Progenitor cell of endocrine pancreas (in vitro differentiated cells): Measurements from ENCODE around the gene USP25. TPM values are rescaled to one million over a fixed set of nuclear protein-coding genes. Genes with fewer than 3 reads are reported as not detected.

ENCODE experiments used
- DNase-seq: peaks from one replicate; pipeline ENCODE4 v3.0.0; 2021; ENCODE audit warnings: low spot score; ENCODE audit not compliant: unreplicated experiment
- H3K27ac Mint-ChIP-seq: 2 replicates; pipeline ENCODE4 v1.8.0; 2021; ENCODE audit warnings: mild to moderate bottlenecking, moderate library complexity, mixed read lengths
- H3K27me3 Mint-ChIP-seq: 2 replicates; pipeline ENCODE4 v1.8.0; 2021; ENCODE audit warnings: mixed read lengths
- H3K36me3 Mint-ChIP-seq: 2 replicates; pipeline ENCODE4 v1.8.0; 2022; ENCODE audit warnings: mixed read lengths; ENCODE audit not compliant: insufficient read depth
- H3K4me1 Mint-ChIP-seq: 2 replicates; pipeline ENCODE4 v1.8.0; 2021; ENCODE audit warnings: low read depth, mixed read lengths
- H3K4me3 Mint-ChIP-seq: 2 replicates; pipeline ENCODE4 v1.8.0; 2021; ENCODE audit warnings: low read depth, mild to moderate bottlenecking, moderate library complexity, mixed read lengths
- H3K9me3 Mint-ChIP-seq: 2 replicates; pipeline ENCODE4 v1.8.0; 2021; ENCODE audit warnings: low read depth, mixed read lengths
- CTCF ChIP-seq: fragments of 200-600 bp; sonication (generic); IDR thresholded peaks from one replicate; pipeline ENCODE4 v1.5.0; 2021; ENCODE audit warnings: antibody characterized with exemption, mild to moderate bottlenecking; ENCODE audit not compliant: unreplicated experiment
- total RNA-seq: library from RNA; stranded (reverse); gene quantifications from 2 replicates; pipeline ENCODE4 v1.2.1, GENCODE V29; 2021

Gene USP25
- total RNA-seq, 1 donor from 2014 or later = 48.8 TPM

- peaks cover 1% of the 10 kb centered on the region for H3K36me3 Mint-ChIP-seq
- H3K4me3 Mint-ChIP-seq = no peak overlapping the region
- H3K9me3 Mint-ChIP-seq = peaks cover 12% of the 10 kb centered on the region
- no peaks in the 10 kb centered on the region for H3K27me3 Mint-ChIP-seq
- no peak overlapping the region for H3K27ac Mint-ChIP-seq
- peaks cover 9% of the 10 kb centered on the region for H3K4me1 Mint-ChIP-seq
- no peak for DNase-seq
- TF ChIP-seq CTCF = no peak
Measured at GRCh38 chr21:15703932-15704331, 25.9 kb upstream of the USP25 start.

GRCh38 chr21:15706696-15707095 is 23.1 kb upstream of the USP25 start:
- peak overlapping the region; percentile 84 for H3K27ac Mint-ChIP-seq
- no peaks in the 10 kb centered on the region for H3K27me3 Mint-ChIP-seq
- H3K4me1 Mint-ChIP-seq = peaks cover 21% of the 10 kb centered on the region
- H3K4me3 Mint-ChIP-seq = no peak overlapping the region
- no peak for DNase-seq
- H3K36me3 Mint-ChIP-seq = peaks cover 1% of the 10 kb centered on the region
- peaks cover 12% of the 10 kb centered on the region for H3K9me3 Mint-ChIP-seq
- no peak for TF ChIP-seq CTCF

GRCh38 chr21:15713412-15713811 is 16.4 kb upstream of the USP25 start:
- Mint-ChIP-seq H3K27ac (no peak overlapping the region), H3K9me3 (no peaks in the 10 kb centered on the region), H3K27me3 (no peaks in the 10 kb centered on the region), H3K4me3 (no peak overlapping the region), H3K4me1 (peaks cover 13% of the 10 kb centered on the region), H3K36me3 (no peaks in the 10 kb centered on the region)
- TF ChIP-seq CTCF = no peak
- no peak for DNase-seq

GRCh38 chr21:15718711-15719110 is 11.1 kb upstream of the USP25 start:
- Mint-ChIP-seq H3K4me1 (peaks cover 4% of the 10 kb centered on the region), H3K4me3 (no peak overlapping the region), H3K9me3 (peaks cover 7% of the 10 kb centered on the region), H3K36me3 (no peaks in the 10 kb centered on the region), H3K27ac (no peak overlapping the region), H3K27me3 (no peaks in the 10 kb centered on the region)
- DNase-seq = no peak
- no peak for TF ChIP-seq CTCF

- TF ChIP-seq CTCF = no peak
- DNase-seq = no peak
- no peak overlapping the region for H3K4me3 Mint-ChIP-seq
- no peaks in the 10 kb centered on the region for H3K36me3 Mint-ChIP-seq
- H3K27ac Mint-ChIP-seq = peak overlapping the region; percentile 13
- H3K4me1 Mint-ChIP-seq = peaks cover 5% of the 10 kb centered on the region
- H3K9me3 Mint-ChIP-seq = peaks cover 7% of the 10 kb centered on the region
- no peaks in the 10 kb centered on the region for H3K27me3 Mint-ChIP-seq
Measured at GRCh38 chr21:15719976-15720375, 9.8 kb upstream of the USP25 start.
